ENCODE results near the gene EOMES. TPM values are rescaled to one million over a fixed set of nuclear protein-coding genes. Genes with fewer than 3 reads are reported as not detected.
A peak's percentile ranks its signal among the peaks of the same experiment; 100 is the strongest.

The EOMES gene
- total and polyA plus RNA-seq, 2 donors (not counting 1 experiment from before 2014, with no cell fraction given) = 0.10 to 0.12 TPM

DNA sequence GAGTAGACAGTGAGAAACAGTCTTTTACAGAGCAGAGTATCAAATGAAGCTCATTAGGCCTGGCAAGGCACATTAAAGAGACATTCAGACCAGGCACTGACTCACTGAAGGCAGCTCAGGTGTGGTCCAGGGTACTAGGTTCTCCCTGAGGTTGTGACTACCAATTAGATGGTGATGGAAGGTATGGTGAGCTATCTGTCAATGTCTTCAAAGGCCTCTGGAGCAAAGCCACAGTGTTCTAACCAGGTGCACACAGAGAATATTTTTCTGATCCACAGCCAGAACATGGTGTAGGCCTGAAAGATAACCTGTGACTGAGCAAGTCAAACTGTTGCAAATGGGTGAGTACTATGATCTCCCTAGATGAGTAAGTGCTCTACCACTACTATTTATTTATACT, 51.5 kb downstream of the EOMES start:
- no peak for DNase-seq
- peaks cover 15% of the 10 kb centered on the region for H3K4me1 Mint-ChIP-seq
- Histone ChIP-seq H3K9me3 (ENCODE audit: control extremely low read depth in 1 of 3, control insufficient read depth in 2 of 3, insufficient read depth in 1 of 3, low read length in 2 of 3) (no peaks in the 10 kb centered on the region), H3K4me3 (ENCODE audit: control extremely low read depth in 1 of 5, extremely low read depth in 1 of 5, insufficient read depth in 1 of 5, low read depth in 2 of 5, low read length in 4 of 5) (no peak overlapping the region), H3K27ac (ENCODE audit: low read length in 2 of 2) (no peak overlapping the region), H3K36me3 (replicated peaks in 1 of 2; ENCODE audit: control extremely low read depth in 1 of 2, control insufficient read depth in 1 of 2, extremely low read depth in 1 of 2, insufficient read depth in 2 of 2, low read length in 1 of 2) (no peaks in the 10 kb centered on the region), H4K20me1 (ENCODE audit: control insufficient read depth, insufficient read depth, low read length, poor library complexity, severe bottlenecking) (no peaks in the 10 kb centered on the region), H3K4me1 (ENCODE audit: control insufficient read depth in 2 of 2, insufficient read depth in 2 of 2, low read length in 2 of 2) (peaks cover 7 to 15% of the 10 kb centered on the region in 2 donors), H3K79me2 (ENCODE audit: control insufficient read depth, insufficient read depth, low read length) (no peaks in the 10 kb centered on the region), H2AFZ (ENCODE audit: insufficient read depth, low read depth, low read length, poor library complexity, severe bottlenecking) (no peak overlapping the region), H3K9ac (ENCODE audit: low read length) (no peak overlapping the region), H3K4me2 (replicated peaks; ENCODE audit: low read depth, low read length, poor library complexity, severe bottlenecking) (no peak overlapping the region), H3K27me3 (replicated peaks in 1 of 4; ENCODE audit: control extremely low read depth in 1 of 4, control insufficient read depth in 3 of 4, insufficient read depth in 4 of 4, low read length in 3 of 4) (no peaks in the 10 kb centered on the region)
- TF ChIP-seq EZH2 (IDR thresholded peaks at IDR 0.05; ENCODE audit: borderline replicate concordance, insufficient read depth, low read depth, low read length, poor library complexity, severe bottlenecking) = no peak
- TF ChIP-seq, protein P1, sequence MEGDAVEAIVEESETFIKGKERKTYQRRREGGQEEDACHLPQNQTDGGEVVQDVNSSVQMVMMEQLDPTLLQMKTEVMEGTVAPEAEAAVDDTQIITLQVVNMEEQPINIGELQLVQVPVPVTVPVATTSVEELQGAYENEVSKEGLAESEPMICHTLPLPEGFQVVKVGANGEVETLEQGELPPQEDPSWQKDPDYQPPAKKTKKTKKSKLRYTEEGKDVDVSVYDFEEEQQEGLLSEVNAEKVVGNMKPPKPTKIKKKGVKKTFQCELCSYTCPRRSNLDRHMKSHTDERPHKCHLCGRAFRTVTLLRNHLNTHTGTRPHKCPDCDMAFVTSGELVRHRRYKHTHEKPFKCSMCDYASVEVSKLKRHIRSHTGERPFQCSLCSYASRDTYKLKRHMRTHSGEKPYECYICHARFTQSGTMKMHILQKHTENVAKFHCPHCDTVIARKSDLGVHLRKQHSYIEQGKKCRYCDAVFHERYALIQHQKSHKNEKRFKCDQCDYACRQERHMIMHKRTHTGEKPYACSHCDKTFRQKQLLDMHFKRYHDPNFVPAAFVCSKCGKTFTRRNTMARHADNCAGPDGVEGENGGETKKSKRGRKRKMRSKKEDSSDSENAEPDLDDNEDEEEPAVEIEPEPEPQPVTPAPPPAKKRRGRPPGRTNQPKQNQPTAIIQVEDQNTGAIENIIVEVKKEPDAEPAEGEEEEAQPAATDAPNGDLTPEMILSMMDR (IDR thresholded peaks at IDR 0.05) = no peak
- no peaks in the 10 kb centered on the region for H3K9me3 Mint-ChIP-seq (ENCODE audit: insufficient read depth)
- ChIA-PET POLR2A (no interaction called here), CTCF (interaction anchor here (1.6 to 1.8 kb wide), 2 partner anchors 9 to 10 kb away, joined by 5 to 10 read pairs; no protein-coding TSS in a partner anchor)
- no peaks in the 10 kb centered on the region for H3K27me3 Mint-ChIP-seq
- no peak for ATAC-seq (ENCODE audit: low read depth)
- no peak overlapping the region for H3K27ac Mint-ChIP-seq
- no peak overlapping the region for H3K4me3 Mint-ChIP-seq
- intact Hi-C loops (cut with micrococcal nuclease) = no loop called here

DNA sequence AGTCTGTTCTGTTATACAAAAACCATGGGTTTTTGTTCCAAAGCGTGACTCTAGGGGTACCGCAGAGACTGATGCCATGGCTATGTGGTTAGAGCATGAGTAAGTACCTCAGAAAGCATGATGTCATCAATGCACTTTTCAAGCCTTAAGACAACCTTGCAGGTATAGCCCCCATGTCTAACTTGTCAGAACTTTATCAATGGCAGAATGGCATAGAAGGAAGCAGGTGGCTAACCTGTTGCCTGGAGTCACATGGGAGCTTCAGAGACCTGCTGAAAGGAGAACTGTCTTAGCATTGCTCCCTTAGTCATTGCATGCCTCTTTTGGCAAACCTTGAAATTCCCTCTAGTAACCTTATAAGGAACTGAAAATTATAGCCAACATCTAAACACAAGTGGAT, 52.5 kb downstream of the EOMES start:
- H3K36me3 ChIP-seq (replicated peaks in 1 of 2; ENCODE audit: control extremely low read depth in 1 of 2, control insufficient read depth in 1 of 2, extremely low read depth in 1 of 2, insufficient read depth in 2 of 2, low read length in 1 of 2) = no peaks in the 10 kb centered on the region
- no peak overlapping the region for H3K4me2 ChIP-seq (replicated peaks; ENCODE audit: low read depth, low read length, poor library complexity, severe bottlenecking)
- H3K4me3 Mint-ChIP-seq = no peak overlapping the region
- peak; percentile 11 for DNase-seq
- POLR2A ChIA-PET = no interaction called here
- H3K27ac ChIP-seq (ENCODE audit: low read length in 2 of 2) = no peak overlapping the region
- no peaks in the 10 kb centered on the region for H3K9me3 Mint-ChIP-seq (ENCODE audit: insufficient read depth)
- no peak overlapping the region for H3K4me3 ChIP-seq (ENCODE audit: control extremely low read depth in 1 of 5, extremely low read depth in 1 of 5, insufficient read depth in 1 of 5, low read depth in 2 of 5, low read length in 4 of 5)
- WGBS (ENCODE audit: insufficient coverage) = no CpG with 5 or more reads among the region's 2 CpGs
- no peak overlapping the region for H2AFZ ChIP-seq (ENCODE audit: insufficient read depth, low read depth, low read length, poor library complexity, severe bottlenecking)
- peaks cover 15% of the 10 kb centered on the region for H3K4me1 Mint-ChIP-seq
- no peak overlapping the region for H3K27ac Mint-ChIP-seq
- no peak overlapping the region for H3K9ac ChIP-seq (ENCODE audit: low read length)
- CTCF ChIA-PET = interaction anchor here (1.8 kb wide), 1 partner anchor 11 kb away, joined by 10 read pairs; no protein-coding TSS in a partner anchor
- intact Hi-C loops (cut with micrococcal nuclease) = no loop called here
- ATAC-seq (ENCODE audit: low read depth) = peak; percentile 21
- H4K20me1 ChIP-seq (ENCODE audit: control insufficient read depth, insufficient read depth, low read length, poor library complexity, severe bottlenecking) = no peaks in the 10 kb centered on the region
- no peaks in the 10 kb centered on the region for H3K27me3 Mint-ChIP-seq
- peaks cover 7 to 15% of the 10 kb centered on the region in 2 donors for H3K4me1 ChIP-seq (ENCODE audit: control insufficient read depth in 2 of 2, insufficient read depth in 2 of 2, low read length in 2 of 2)
- TF ChIP-seq EZH2 (IDR thresholded peaks at IDR 0.05; ENCODE audit: borderline replicate concordance, insufficient read depth, low read depth, low read length, poor library complexity, severe bottlenecking) = no peak
- TF ChIP-seq, protein P1 (IDR thresholded peaks at IDR 0.05) = no peak
- H3K79me2 ChIP-seq (ENCODE audit: control insufficient read depth, insufficient read depth, low read length) = no peaks in the 10 kb centered on the region
- H3K27me3 ChIP-seq (replicated peaks in 1 of 4; ENCODE audit: control extremely low read depth in 1 of 4, control insufficient read depth in 3 of 4, insufficient read depth in 4 of 4, low read length in 3 of 4) = no peaks in the 10 kb centered on the region
- no peaks in the 10 kb centered on the region for H3K9me3 ChIP-seq (ENCODE audit: control extremely low read depth in 1 of 3, control insufficient read depth in 2 of 3, insufficient read depth in 1 of 3, low read length in 2 of 3)
